ENCODE results near the gene EPN2. TPM values are rescaled to one million over a fixed set of nuclear protein-coding genes. Genes with fewer than 3 reads are reported as not detected.
A peak's percentile ranks its signal among the peaks of the same experiment; 100 is the strongest.

Gene EPN2
- total RNA-seq, 4 donors from 2014 or later = 21.8 to 32.3 (median 24.7) TPM

- H3K4me3 ChIP-seq (replicated peaks in 1 of 3) = no peak overlapping the region
- H3K9me3 ChIP-seq = no peaks in the 10 kb centered on the region
- H3K4me1 ChIP-seq = peaks cover 10 to 30% of the 10 kb centered on the region in 2 donors
- 92 to 94% methylated on average over 22 to 31 of the region's 31 CpGs for WGBS, 2 donors
- intact Hi-C loops (cut with DNase I) = no loop called here
- peaks cover 24 to 40% of the 10 kb centered on the region in 2 donors for H3K36me3 ChIP-seq
- no peak overlapping the region for H3K27ac ChIP-seq
- TF ChIP-seq POLR2A (IDR thresholded peaks at IDR 0.05) (no peak), CTCF (IDR thresholded peaks at IDR 0.05) (no peak)
- DNase-seq = no peak
- no peaks in the 10 kb centered on the region for H3K27me3 ChIP-seq
These were observed 144.7 kb downstream of the EPN2 start for GRCh38 chr17:19381741-19382444.

DNA sequence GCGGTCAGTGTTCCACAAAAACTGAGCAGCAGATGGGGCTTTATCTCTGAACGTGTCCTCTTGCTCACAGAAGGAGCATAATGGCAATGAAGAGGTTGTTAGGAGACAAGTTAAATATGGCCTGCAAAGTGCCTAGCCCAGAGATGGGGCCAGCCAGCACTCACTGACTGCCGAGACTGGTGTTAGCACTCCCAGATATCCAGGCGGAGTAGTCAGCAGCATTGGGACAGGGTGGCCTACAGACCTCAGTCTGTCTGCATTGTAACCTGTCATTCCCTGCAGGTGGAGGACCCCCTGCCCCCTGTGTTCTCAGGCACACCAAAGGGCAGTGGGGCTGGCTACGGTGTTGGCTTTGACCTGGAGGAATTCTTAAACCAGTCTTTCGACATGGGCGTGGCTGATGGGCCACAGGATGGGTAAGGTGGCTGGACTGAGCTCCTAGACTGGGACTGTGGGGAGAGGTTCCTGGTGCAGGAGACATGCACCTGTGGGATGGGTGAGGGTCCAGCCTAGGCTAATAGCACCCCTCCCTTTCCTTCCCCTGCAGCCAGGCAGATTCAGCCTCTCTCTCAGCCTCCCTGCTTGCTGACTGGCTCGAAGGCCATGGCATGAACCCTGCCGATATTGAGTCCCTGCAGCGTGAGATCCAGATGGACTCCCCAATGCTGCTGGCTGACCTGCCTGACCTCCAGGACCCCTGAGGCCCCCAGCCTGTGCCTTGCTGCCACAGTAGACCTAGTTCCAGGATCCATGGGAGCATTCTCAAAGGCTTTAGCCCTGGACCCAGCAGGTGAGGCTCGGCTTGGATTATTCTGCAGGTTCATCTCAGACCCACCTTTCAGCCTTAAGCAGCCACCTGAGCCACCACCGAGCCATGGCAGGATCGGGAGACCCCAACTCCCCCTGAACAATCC is 145.6 kb downstream of the EPN2 start:
- WGBS, 2 donors = 88 to 90% methylated on average over 9 to 11 of the region's 13 CpGs
- H3K9me3 ChIP-seq = no peaks in the 10 kb centered on the region
- peaks cover 19 to 39% of the 10 kb centered on the region in 2 donors for H3K4me1 ChIP-seq
- no peak for DNase-seq
- intact Hi-C loops (cut with DNase I) = no loop called here
- H3K36me3 ChIP-seq = peaks cover 24 to 40% of the 10 kb centered on the region in 2 donors
- peak overlapping the region in 1 of 3 donors; percentile 76 for H3K27ac ChIP-seq
- no peak for TF ChIP-seq CTCF (IDR thresholded peaks at IDR 0.05)
- no peak for TF ChIP-seq POLR2A (IDR thresholded peaks at IDR 0.05)
- H3K27me3 ChIP-seq = no peaks in the 10 kb centered on the region
- no peak overlapping the region for H3K4me3 ChIP-seq (replicated peaks in 1 of 3)

- WGBS, 2 donors = 83 to 96% methylated on average over 4 to 6 of the region's 6 CpGs
- H3K4me3 ChIP-seq (replicated peaks in 1 of 3) = no peak overlapping the region
- H3K27ac ChIP-seq = peak overlapping the region; percentile 55 to 76 (median 75)
- DNase-seq = no peak
- H3K9me3 ChIP-seq = no peaks in the 10 kb centered on the region
- TF ChIP-seq CTCF (IDR thresholded peaks at IDR 0.05) = no peak
- no peak for TF ChIP-seq POLR2A (IDR thresholded peaks at IDR 0.05)
- intact Hi-C loops (cut with DNase I) = no loop called here
- H3K27me3 ChIP-seq = no peaks in the 10 kb centered on the region
- H3K4me1 ChIP-seq = peaks cover 16 to 48% of the 10 kb centered on the region in 2 donors
- peaks cover 24 to 40% of the 10 kb centered on the region in 2 donors for H3K36me3 ChIP-seq
These were observed 146.7 kb downstream of the EPN2 start for GRCh38 chr17:19383681-19384470.

DNA sequence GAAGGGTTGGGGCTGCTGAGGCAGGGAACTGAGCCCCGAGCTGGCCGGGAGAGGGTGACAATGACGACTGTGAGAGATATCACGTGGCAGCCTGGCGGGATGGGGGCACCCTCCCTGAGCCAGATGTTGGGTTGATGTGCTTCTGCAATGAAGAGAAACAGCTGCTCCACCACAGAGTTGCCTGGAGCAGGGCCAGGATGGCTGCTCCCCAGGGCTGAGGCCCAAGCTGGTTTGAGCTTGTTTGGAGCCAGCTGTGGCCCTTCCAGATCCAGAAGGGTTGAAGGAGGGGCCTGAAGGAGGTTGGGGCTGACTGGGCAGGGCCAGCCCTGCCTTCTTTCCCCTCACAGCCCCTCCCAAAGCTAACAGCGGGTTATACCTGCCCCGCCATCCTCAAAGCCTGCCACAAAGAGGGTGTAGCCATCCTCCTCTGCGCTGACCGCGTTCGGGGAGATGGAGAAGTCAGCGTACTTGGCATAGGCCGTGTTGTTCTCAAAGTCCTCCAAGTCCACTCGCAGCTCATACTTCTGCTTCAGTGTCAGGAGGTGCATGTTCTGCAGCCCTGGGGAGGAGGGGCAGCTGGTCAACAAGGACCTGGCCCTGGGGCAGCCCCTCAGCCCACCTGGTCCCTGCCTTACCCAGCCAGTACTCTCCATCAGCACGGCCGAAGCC is 147.7 kb downstream of the EPN2 start:
- peaks cover 24 to 40% of the 10 kb centered on the region in 2 donors for H3K36me3 ChIP-seq
- no peaks in the 10 kb centered on the region for H3K27me3 ChIP-seq
- H3K27ac ChIP-seq = peak overlapping the region; percentile 75 to 79 (median 76)
- DNase-seq = peak; percentile 94 to 95
- 20 to 29% methylated on average over 15 to 16 of the region's 16 CpGs for WGBS, 2 donors
- H3K4me3 ChIP-seq (replicated peaks in 1 of 3) = no peak overlapping the region
- no peak for TF ChIP-seq POLR2A (IDR thresholded peaks at IDR 0.05)
- no peak for TF ChIP-seq CTCF (IDR thresholded peaks at IDR 0.05)
- H3K4me1 ChIP-seq = peaks cover 12 to 41% of the 10 kb centered on the region in 2 donors
- intact Hi-C loops (cut with DNase I) = no loop called here
- H3K9me3 ChIP-seq = no peaks in the 10 kb centered on the region

Measured in thyroid gland (tissue), 4 donors.